D721Med (cell line): ENCODE results near the gene CABP7.
A peak's percentile ranks its signal among the peaks of the same experiment; 100 is the strongest.

Experiments
- DNase-seq: peaks from one replicate; pipeline ENCODE4 v3.0.0; 2011; ENCODE audit warnings: low spot score; ENCODE audit not compliant: insufficient read length
- FAIRE-seq: peaks from 2 replicates; lab custom pipeline; 2011; peaks lifted over from hg19 to GRCh38; lab: Jason Lieb, UNC
- TF ChIP-seq, protein P1 (sequence below): IDR thresholded peaks from 2 replicates; pipeline ENCODE4 v1.5.1; 2012; ENCODE audit warnings: mild to moderate bottlenecking, control low read depth; ENCODE audit not compliant: insufficient read depth; ENCODE audit errors: missing control alignments

The CABP7 gene

GRCh38 chr22:29767171-29768051 lies 47.6 kb downstream of the CABP7 start, which contains the start of gene UQCR10:
UQCR10 (plus strand) TSS chr22:29767369; CDS start chr22:29767399, 30 bp downstream.
- no peak for FAIRE-seq

DNA sequence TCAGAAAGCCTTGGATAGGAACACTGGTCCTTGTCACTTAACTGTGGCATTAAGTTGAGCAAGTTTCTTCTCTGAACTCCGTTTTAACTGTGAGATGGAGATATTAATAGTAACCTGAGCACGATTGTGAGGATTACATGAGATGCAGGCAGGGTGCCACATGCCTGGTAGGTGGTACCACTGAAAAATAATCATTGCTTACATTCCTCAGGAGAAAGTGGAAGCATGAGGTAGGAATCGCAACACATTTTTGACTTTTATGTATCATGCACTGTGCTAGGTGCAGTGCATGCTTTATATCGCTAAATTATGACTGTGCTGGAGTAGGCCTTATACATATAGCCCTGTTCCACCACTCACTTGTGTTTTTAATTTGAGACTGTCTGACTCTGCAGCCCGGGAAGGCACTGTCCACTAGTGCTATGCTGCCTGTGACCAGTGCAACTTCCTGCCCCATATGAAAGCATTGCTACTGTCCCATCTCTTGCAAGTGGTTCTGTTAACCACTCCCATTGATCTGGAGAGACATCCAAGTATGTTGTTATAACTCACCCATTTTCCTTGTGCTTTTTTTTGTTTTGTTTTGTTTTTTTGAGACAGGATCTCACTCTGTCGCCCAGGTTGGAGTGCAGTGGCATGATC lies 48.4 kb downstream of the CABP7 start:
- FAIRE-seq, result no peak
- TF ChIP-seq, protein P1, sequence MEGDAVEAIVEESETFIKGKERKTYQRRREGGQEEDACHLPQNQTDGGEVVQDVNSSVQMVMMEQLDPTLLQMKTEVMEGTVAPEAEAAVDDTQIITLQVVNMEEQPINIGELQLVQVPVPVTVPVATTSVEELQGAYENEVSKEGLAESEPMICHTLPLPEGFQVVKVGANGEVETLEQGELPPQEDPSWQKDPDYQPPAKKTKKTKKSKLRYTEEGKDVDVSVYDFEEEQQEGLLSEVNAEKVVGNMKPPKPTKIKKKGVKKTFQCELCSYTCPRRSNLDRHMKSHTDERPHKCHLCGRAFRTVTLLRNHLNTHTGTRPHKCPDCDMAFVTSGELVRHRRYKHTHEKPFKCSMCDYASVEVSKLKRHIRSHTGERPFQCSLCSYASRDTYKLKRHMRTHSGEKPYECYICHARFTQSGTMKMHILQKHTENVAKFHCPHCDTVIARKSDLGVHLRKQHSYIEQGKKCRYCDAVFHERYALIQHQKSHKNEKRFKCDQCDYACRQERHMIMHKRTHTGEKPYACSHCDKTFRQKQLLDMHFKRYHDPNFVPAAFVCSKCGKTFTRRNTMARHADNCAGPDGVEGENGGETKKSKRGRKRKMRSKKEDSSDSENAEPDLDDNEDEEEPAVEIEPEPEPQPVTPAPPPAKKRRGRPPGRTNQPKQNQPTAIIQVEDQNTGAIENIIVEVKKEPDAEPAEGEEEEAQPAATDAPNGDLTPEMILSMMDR, result no peak
- DNase-seq, result no peak

More at GRCh38 chr22:29767171-29768051, 47.6 kb downstream of the CABP7 start, which contains the start of gene UQCR10:
- TF ChIP-seq, protein P1, result no peak
- peak; percentile 62 for DNase-seq

GRCh38 chr22:29769723-29770321 lies 50.0 kb downstream of the CABP7 start:
- DNase-seq (no peak), FAIRE-seq (no peak)
- TF ChIP-seq, protein P1, result no peak

DNA sequence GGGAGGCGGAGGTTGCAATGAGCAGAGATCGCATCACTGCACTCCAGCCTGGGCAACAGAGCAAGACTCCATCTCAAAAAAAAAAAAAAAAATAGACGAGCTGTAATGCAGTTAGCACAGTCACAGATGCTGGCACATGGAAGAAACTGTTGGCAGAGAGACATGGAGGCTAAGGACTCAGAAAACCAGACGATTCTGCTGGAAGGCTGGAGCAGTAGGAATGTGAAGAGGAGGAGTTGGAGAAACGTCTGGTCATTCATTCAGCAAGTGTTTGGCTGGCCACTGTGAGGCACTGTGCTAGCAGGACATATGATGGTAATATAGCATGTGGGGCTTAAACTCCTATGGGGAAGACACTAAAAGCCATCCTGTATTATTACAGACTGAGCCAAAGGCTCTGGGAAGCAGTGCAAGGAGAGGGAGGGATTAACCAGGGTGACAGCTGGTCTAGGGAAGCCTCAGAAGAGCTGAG lies 52.4 kb downstream of the CABP7 start:
- DNase-seq (peak; percentile 68), FAIRE-seq (peak; percentile 29)
- TF ChIP-seq, protein P1, result peak; percentile 82

GRCh38 chr22:29773233-29773632 lies 53.4 kb downstream of the CABP7 start:
- DNase-seq, result no peak
- TF ChIP-seq, protein P1, result no peak
- no peak for FAIRE-seq

DNA sequence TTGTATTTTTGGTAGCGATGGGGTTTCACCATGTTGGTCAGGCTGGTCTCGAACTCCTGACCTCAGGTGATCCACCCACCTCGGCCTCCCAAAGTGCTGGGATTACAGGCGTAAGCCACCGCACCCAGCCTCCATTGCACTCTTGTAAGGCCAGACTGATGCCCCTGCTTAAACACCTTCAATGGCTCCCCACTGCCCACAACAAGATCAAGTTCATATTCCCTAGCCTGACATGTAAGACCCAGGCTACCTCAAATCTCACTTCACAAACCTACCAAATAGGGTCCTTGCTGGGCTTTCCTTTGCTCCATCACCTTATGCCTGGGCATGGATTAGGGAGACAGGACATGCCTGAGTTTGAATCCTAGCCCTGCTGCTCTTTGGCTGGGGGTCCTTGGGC lies 60.4 kb downstream of the CABP7 start:
- DNase-seq, result no peak
- TF ChIP-seq, protein P1, result no peak
- no peak for FAIRE-seq
